IMR-90 (cell line): ENCODE data around the gene SPARCL1. TPM values are rescaled to one million over a fixed set of nuclear protein-coding genes. Genes with fewer than 3 reads are reported as not detected.

Experiments
- ATAC-seq: fragments of 200-7000 bp; cut with Tn5 transposase; 2 replicates; pipeline ENCODE4 v1.9.1; 2020; ENCODE audit warnings: low read depth, mild to moderate bottlenecking, moderate library complexity
- BruUV-seq: library from RNA; stranded (reverse); fragments of 400-500 nt; replicated peaks from 2 replicates; lab custom pipeline; 2021; lab: Mats Ljungman, UMichigan
- CTCF ChIA-PET: fragments of 300-600 bp; formaldehyde crosslinking; extraction: SDS; loops from one replicate; lab custom pipeline; 2021; ENCODE audit warnings: antibody characterized with exemption; lab: Yijun Ruan, JAX
- POLR2A ChIA-PET: fragments of 300-600 bp; sonication (Branson Sonifier 250); formaldehyde crosslinking; loops from one replicate; lab custom pipeline; 2022; ENCODE audit warnings: antibody characterized with exemption; ENCODE audit not compliant: unreplicated experiment; lab: Charles Lee
- DNase-seq: peaks from one replicate; pipeline ENCODE4 v3.0.0; 2013
- H2AFZ ChIP-seq: replicated peaks from 2 replicates; pipeline ENCODE3; 2013; ENCODE audit warnings: low read length, mild to moderate bottlenecking; ENCODE audit not compliant: poor library complexity
- H2AK5ac ChIP-seq: 2 replicates; pipeline ENCODE4 v1.6.1; 2013; ENCODE audit warnings: low read depth, low read length, inconsistent platforms
- H2AK9ac ChIP-seq: replicated peaks from 2 replicates; pipeline ENCODE3; 2013; ENCODE audit warnings: mild to moderate bottlenecking, low read depth, low read length, moderate library complexity; ENCODE audit not compliant: poor library complexity
- H2BK120ac ChIP-seq: 2 replicates; pipeline ENCODE4 v1.6.1; 2013; ENCODE audit warnings: low read depth, low read length, inconsistent platforms
- H2BK15ac ChIP-seq: 3 replicates; pipeline ENCODE4 v1.6.1; 2013; ENCODE audit warnings: low read depth, low read length, inconsistent platforms
- H2BK20ac ChIP-seq: 2 replicates; pipeline ENCODE4 v1.6.1; 2013; ENCODE audit warnings: low read depth, mild to moderate bottlenecking, inconsistent platforms, low read length, moderate library complexity
- H2BK5ac ChIP-seq: 2 replicates; pipeline ENCODE4 v1.6.1; 2013; ENCODE audit warnings: mild to moderate bottlenecking, low read depth, low read length, inconsistent platforms; ENCODE audit not compliant: poor library complexity, severe bottlenecking
- H3K14ac ChIP-seq: replicated peaks from 2 replicates; pipeline ENCODE4 v1.6.1; 2013; ENCODE audit warnings: low read depth, low read length, inconsistent platforms
- H3K18ac ChIP-seq: 2 replicates; pipeline ENCODE4 v1.6.1; 2013; ENCODE audit warnings: low read depth, low read length, control low read depth
- H3K23ac ChIP-seq: 2 replicates; pipeline ENCODE4 v1.6.1; 2013; ENCODE audit warnings: low read depth, low read length, inconsistent platforms
- H3K27ac ChIP-seq: 2 replicates; pipeline ENCODE4 v1.5.1; 2013; ENCODE audit warnings: mild to moderate bottlenecking, control low read depth, low read length; ENCODE audit not compliant: insufficient read depth
- H3K27me3 ChIP-seq: 2 replicates; pipeline ENCODE4 v1.6.1; 2013; ENCODE audit warnings: low read length; ENCODE audit not compliant: control insufficient read depth, insufficient read depth
- H3K36me3 ChIP-seq: 2 replicates; pipeline ENCODE4 v1.6.1; 2013; ENCODE audit warnings: low read length, mixed read lengths; ENCODE audit not compliant: control insufficient read depth, insufficient read depth
- H3K4ac ChIP-seq: 2 replicates; pipeline ENCODE4 v1.6.1; 2013; ENCODE audit warnings: low read depth, low read length, inconsistent platforms
- H3K4me1 ChIP-seq: 2 replicates; pipeline ENCODE4 v1.6.1; 2013; ENCODE audit warnings: low read length, mixed read lengths; ENCODE audit not compliant: control insufficient read depth, insufficient read depth
- H3K4me2 ChIP-seq: 2 replicates; pipeline ENCODE4 v1.6.1; 2013; ENCODE audit warnings: low read depth, mild to moderate bottlenecking, control low read depth, low read length, moderate library complexity
- H3K4me3 ChIP-seq: 2 replicates; pipeline ENCODE4 v1.5.1; 2013; ENCODE audit warnings: low read depth, mild to moderate bottlenecking, control low read depth, low read length, moderate library complexity; ENCODE audit not compliant: insufficient read depth
- H3K56ac ChIP-seq: 2 replicates; pipeline ENCODE4 v1.6.1; 2013; ENCODE audit warnings: low read length, inconsistent platforms; ENCODE audit not compliant: insufficient read depth; ENCODE audit errors: extremely low read depth
- H3K79me1 ChIP-seq, 2 experiments: 2 replicates each; pipeline ENCODE4 v1.6.1; 2013; ENCODE audit warnings: low read length in 2 of 2, inconsistent platforms in 1 of 2, low read depth in 1 of 2
- H3K9ac ChIP-seq: 2 replicates; pipeline ENCODE4 v1.6.1; 2013; ENCODE audit warnings: low read depth, low read length, control low read depth
- H3K9me1 ChIP-seq: 2 replicates; pipeline ENCODE4 v1.6.1; 2013; ENCODE audit warnings: low read length, inconsistent platforms; ENCODE audit not compliant: insufficient read depth
- H3K9me3 ChIP-seq: 2 replicates; pipeline ENCODE4 v1.6.1; 2013; ENCODE audit warnings: low read length; ENCODE audit not compliant: control insufficient read depth, insufficient read depth
- H4K20me1 ChIP-seq: 2 replicates; pipeline ENCODE4 v1.6.1; 2013; ENCODE audit warnings: low read length, inconsistent platforms; ENCODE audit not compliant: insufficient read depth
- H4K5ac ChIP-seq: 2 replicates; pipeline ENCODE4 v1.6.1; 2013; ENCODE audit warnings: mild to moderate bottlenecking, low read depth, low read length, control low read depth
- H4K8ac ChIP-seq, 2 experiments: 2 replicates each; pipeline ENCODE4 v1.6.1; 2013; ENCODE audit warnings: low read depth in 2 of 2, low read length in 2 of 2, control low read depth in 1 of 2, inconsistent platforms in 1 of 2
- H4K91ac ChIP-seq: 2 replicates; pipeline ENCODE4 v1.6.1; 2013; ENCODE audit warnings: low read depth, low read length, inconsistent platforms; ENCODE audit not compliant: insufficient read depth
- BHLHE40 ChIP-seq: fragments of 150-350 bp; IDR thresholded peaks from 2 replicates; pipeline ENCODE4 v1.6.1; 2016; ENCODE audit warnings: mild to moderate bottlenecking, low read depth, low read length
- CEBPB ChIP-seq: IDR thresholded peaks from 2 replicates; pipeline ENCODE4 v1.6.1; 2012; ENCODE audit warnings: low read depth, low read length, improper control_type of control experiment
- CHD1 ChIP-seq: IDR thresholded peaks from 2 replicates; pipeline ENCODE4 v1.6.1; 2012; ENCODE audit warnings: low read depth, low read length, improper control_type of control experiment
- CTCF ChIP-seq: conservative IDR thresholded peaks from 2 replicates; pipeline ENCODE4 v1.5.1; 2012; ENCODE audit warnings: mild to moderate bottlenecking, low read depth, low read length, improper control_type of control experiment
- FOS ChIP-seq: fragments of 150-350 bp; IDR thresholded peaks from 2 replicates; pipeline ENCODE4 v1.6.1; 2016; ENCODE audit warnings: low read depth, low read length
- MAFK ChIP-seq: IDR thresholded peaks from 2 replicates; pipeline ENCODE4 v1.6.1; 2012; ENCODE audit warnings: low read depth, low read length, improper control_type of control experiment
- MXI1 ChIP-seq: IDR thresholded peaks from 2 replicates; pipeline ENCODE4 v1.6.1; 2012; ENCODE audit warnings: low read depth, mild to moderate bottlenecking, low read length, moderate library complexity, borderline replicate concordance
- NFE2L2 ChIP-seq: fragments of 150-350 bp; IDR thresholded peaks from 2 replicates; pipeline ENCODE4 v1.6.1; 2016; ENCODE audit warnings: low read depth, mild to moderate bottlenecking, low read length
- POLR2A ChIP-seq: IDR thresholded peaks from 2 replicates; pipeline ENCODE4 v1.6.1; 2012; ENCODE audit warnings: mild to moderate bottlenecking, low read depth, low read length
- RAD21 ChIP-seq: IDR thresholded peaks from 2 replicates; pipeline ENCODE4 v1.6.1; 2012; ENCODE audit warnings: low read length, improper control_type of control experiment
- RCOR1 ChIP-seq: IDR thresholded peaks from 2 replicates; pipeline ENCODE4 v1.6.1; 2012; ENCODE audit warnings: mild to moderate bottlenecking, low read length, improper control_type of control experiment; ENCODE audit not compliant: insufficient replicate concordance
- RFX5 ChIP-seq: IDR thresholded peaks from 2 replicates; pipeline ENCODE4 v1.8.0; 2012; ENCODE audit warnings: low read depth, mild to moderate bottlenecking, low read length, moderate library complexity
- SMC3 ChIP-seq: fragments of 150-350 bp; IDR thresholded peaks from 2 replicates; pipeline ENCODE4 v1.6.1; 2016; ENCODE audit warnings: low read depth, mild to moderate bottlenecking, antibody characterized with exemption, low read length, moderate library complexity
- USF2 ChIP-seq: fragments of 150-350 bp; IDR thresholded peaks from 2 replicates; pipeline ENCODE4 v1.6.1; 2017; ENCODE audit warnings: mild to moderate bottlenecking, antibody characterized with exemption, low read length, low read depth
- WGBS, 2 experiments: methylation state at CpG; one replicate each; pipeline versions ENCODE4 v1.1.5 to v1.1.7; 2013; ENCODE audit warnings: missing lambda C conversion rate in 2 of 2; ENCODE audit not compliant: insufficient read length in 1 of 2; ENCODE audit errors: extremely low coverage in 2 of 2; 5-methylcytosine and 5-hydroxymethylcytosine counted together
- dilution Hi-C: fragments of 300-500 bp; cut with HindIII; formaldehyde crosslinking; loops from one replicate; pipeline ENCODE4 v1.14.3; 2018; ENCODE audit warnings: low sequenced_read_pairs; ENCODE audit not compliant: unreplicated experiment
- in situ Hi-C: fragments of 300-500 bp; cut with MboI; formaldehyde crosslinking; loops from 3 replicates; pipeline ENCODE4 v1.14.3; 2019; ENCODE audit warnings: low sequenced_read_pairs, inconsistent platforms, mixed read lengths
- intact Hi-C: fragments of 100-400 bp; cut with micrococcal nuclease; formaldehyde crosslinking; loops from 2 replicates; pipeline ENCODE4 v1.10.0; 2022
- polyA plus RNA-seq, 3 experiments: library from polyadenylated mRNA; depleted of rRNA; stranded (reverse); fragments of >200 nt; gene quantifications; 2 replicates each; pipeline ENCODE4 v1.2.3, GENCODE V29; 2012; ENCODE audit warnings: low replicate concordance in 1 of 3
- total RNA-seq: library from RNA; depleted of rRNA; stranded (reverse); fragments of >200 nt; gene quantifications from 2 replicates; pipeline ENCODE4 v1.2.3, GENCODE V29; 2012
- TF ChIP-seq, protein P1 (sequence below): fragments of 150-350 bp; IDR thresholded peaks from 2 replicates; pipeline ENCODE4 v1.6.1; 2016; ENCODE audit warnings: low read depth, mild to moderate bottlenecking, low read length, moderate library complexity, borderline replicate concordance

The SPARCL1 gene
- total and polyA plus RNA-seq, 2 of the 4 experiments (the other 2 are of a cell fraction) = not detected

- dilution Hi-C loops = no loop called here
- no peaks in the 10 kb centered on the region for H3K9me3 ChIP-seq
- H2AK5ac ChIP-seq = no peak overlapping the region
- no TSS peak for BruUV-seq
- no peak overlapping the region for H4K8ac ChIP-seq
- ATAC-seq (no peak), DNase-seq (no peak)
- no peak overlapping the region for H3K4ac ChIP-seq
- H2BK120ac ChIP-seq = no peak overlapping the region
- peaks cover 7% of the 10 kb centered on the region; the same call in 1 of the 2 replicates for H4K20me1 ChIP-seq
- H3K27ac ChIP-seq = no peak overlapping the region
- in situ Hi-C loops = no loop called here
- WGBS, 2 experiments = no CpG with 5 or more reads among the region's 1 CpG
- intact Hi-C loops = no loop called here
- H3K14ac ChIP-seq = no peak overlapping the region
- H3K4me2 ChIP-seq = no peak overlapping the region
- H3K4me1 ChIP-seq = peaks cover 2% of the 10 kb centered on the region; the same call in 1 of the 2 replicates
- no peaks in the 10 kb centered on the region; the same call in 1 of the 2 replicates for H3K9me1 ChIP-seq
- ChIA-PET CTCF (interaction anchor here (0.6 kb wide), 1 partner anchor 182 kb away, joined by 4 read pairs; no protein-coding TSS in a partner anchor), POLR2A (no interaction called here)
- no peak overlapping the region for H2AFZ ChIP-seq
- no peak overlapping the region for H3K9ac ChIP-seq
- H3K18ac ChIP-seq = no peak overlapping the region
- no peak overlapping the region for H3K56ac ChIP-seq
- no peak overlapping the region for H3K23ac ChIP-seq
- H2AK9ac ChIP-seq = no peak overlapping the region
- H4K5ac ChIP-seq = no peak overlapping the region
- peaks cover 22 to 44% of the 10 kb centered on the region in 2 experiments for H3K79me1 ChIP-seq
- no peak overlapping the region for H2BK15ac ChIP-seq
- no peak overlapping the region for H4K91ac ChIP-seq
- no peaks in the 10 kb centered on the region for H3K27me3 ChIP-seq
- no peaks in the 10 kb centered on the region for H3K36me3 ChIP-seq
- no peak overlapping the region for H2BK5ac ChIP-seq
- TF ChIP-seq RAD21 (no peak), CHD1 (no peak), RFX5 (no peak), MXI1 (no peak), MAFK (no peak), CEBPB (no peak), FOS (no peak), NFE2L2 (no peak), USF2 (no peak), POLR2A (no peak), RCOR1 (no peak), SMC3 (no peak), BHLHE40 (no peak), CTCF (no peak)
- TF ChIP-seq, protein P1, sequence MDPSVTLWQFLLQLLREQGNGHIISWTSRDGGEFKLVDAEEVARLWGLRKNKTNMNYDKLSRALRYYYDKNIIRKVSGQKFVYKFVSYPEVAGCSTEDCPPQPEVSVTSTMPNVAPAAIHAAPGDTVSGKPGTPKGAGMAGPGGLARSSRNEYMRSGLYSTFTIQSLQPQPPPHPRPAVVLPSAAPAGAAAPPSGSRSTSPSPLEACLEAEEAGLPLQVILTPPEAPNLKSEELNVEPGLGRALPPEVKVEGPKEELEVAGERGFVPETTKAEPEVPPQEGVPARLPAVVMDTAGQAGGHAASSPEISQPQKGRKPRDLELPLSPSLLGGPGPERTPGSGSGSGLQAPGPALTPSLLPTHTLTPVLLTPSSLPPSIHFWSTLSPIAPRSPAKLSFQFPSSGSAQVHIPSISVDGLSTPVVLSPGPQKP = no peak
- H2BK20ac ChIP-seq = no peak overlapping the region
- no peak overlapping the region for H3K4me3 ChIP-seq
Observed at GRCh38 chr4:87427518-87427868, 101.7 kb downstream of the SPARCL1 start.
